Astrocyte of the spinal cord (primary cell): ENCODE data around the gene PHTF2.

ENCODE experiments used
- DNase-seq: peaks from one replicate; pipeline ENCODE4 v3.0.0; 2011; ENCODE audit warnings: low read depth, low spot score
- H3K4me3 ChIP-seq: 2 replicates; pipeline ENCODE4 v1.5.1; 2011; ENCODE audit warnings: low read depth, mild to moderate bottlenecking, low read length, moderate library complexity
- CTCF ChIP-seq: IDR thresholded peaks from 2 replicates; pipeline ENCODE4 v1.5.1; 2012; ENCODE audit warnings: low read depth, mild to moderate bottlenecking, low read length, inconsistent platforms
- in situ Hi-C: cut with HindIII; loops from 2 replicates; pipeline ENCODE4 v1.10.0; 2017; ENCODE audit warnings: low sequenced_read_pairs

PHTF2 gene

GRCh38 chr7:77983973-77984372 lies 185.4 kb downstream of the PHTF2 start:
- H3K4me3 ChIP-seq, result no peak overlapping the region
- DNase-seq, result no peak
- in situ Hi-C loops, result no loop called here
- no peak for TF ChIP-seq CTCF

- no peak for DNase-seq
- in situ Hi-C loops, result no loop called here
- no peak overlapping the region for H3K4me3 ChIP-seq
- TF ChIP-seq CTCF, result no peak
Measured at GRCh38 chr7:77985232-77985973, 186.8 kb downstream of the PHTF2 start.

GRCh38 chr7:77985974-77986339 lies 187.4 kb downstream of the PHTF2 start:
- no peak for DNase-seq
- TF ChIP-seq CTCF, result no peak
- no peak overlapping the region for H3K4me3 ChIP-seq
- in situ Hi-C loops, result no loop called here

GRCh38 chr7:77989981-77990566 lies 191.5 kb downstream of the PHTF2 start:
- no peak for DNase-seq
- TF ChIP-seq CTCF, result no peak
- in situ Hi-C loops, result no loop called here

GRCh38 chr7:77991656-77992055 lies 193.1 kb downstream of the PHTF2 start:
- no peak for TF ChIP-seq CTCF
- in situ Hi-C loops, result no loop called here
- H3K4me3 ChIP-seq, result no peak overlapping the region
- no peak for DNase-seq

More at GRCh38 chr7:77989981-77990566, 191.5 kb downstream of the PHTF2 start:
- H3K4me3 ChIP-seq, result no peak overlapping the region

- no peak overlapping the region for H3K4me3 ChIP-seq
- TF ChIP-seq CTCF, result no peak
- no peak for DNase-seq
- in situ Hi-C loops, result no loop called here
Measured at GRCh38 chr7:77993838-77994237, 195.3 kb downstream of the PHTF2 start.
